ENCODE measurements around the gene FAF1.
A peak's percentile ranks its signal among the peaks of the same experiment; 100 is the strongest.
"Not testable (repeated sequence)": the region's sequence is repeated elsewhere in the genome, so short reads cannot be mapped to it uniquely, and the experiment has no call there.

FAF1 gene

GRCh38 chr1:50959913-50960844, at the start of gene FAF1:
Gene FAF1 (minus strand): TSS chr1:50960267. CDS start chr1:50959811, 456 bp downstream.
- DNase-seq = peak; percentile 97

- no peak for DNase-seq
Measured at GRCh38 chr1:51009381-51009780, 49.3 kb upstream of the FAF1 start.

GRCh38 chr1:51005549-51005948, 45.5 kb upstream of the FAF1 start:
- not testable (repeated sequence) for DNase-seq

GRCh38 chr1:51002516-51002915, 42.4 kb upstream of the FAF1 start:
- DNase-seq = no peak

GRCh38 chr1:51000651-51001050, 40.6 kb upstream of the FAF1 start:
- no peak for DNase-seq

GRCh38 chr1:51000160-51000559, 40.1 kb upstream of the FAF1 start:
- no peak for DNase-seq

GRCh38 chr1:50999375-50999774, 39.3 kb upstream of the FAF1 start:
- not testable (repeated sequence) for DNase-seq

- DNase-seq = no peak
Measured at GRCh38 chr1:50996083-50996482, 36.0 kb upstream of the FAF1 start.

- DNase-seq = no peak
Measured at GRCh38 chr1:50995651-50996050, 35.6 kb upstream of the FAF1 start.

- DNase-seq = no peak
Measured at GRCh38 chr1:50994997-50995396, 34.9 kb upstream of the FAF1 start.

- no peak for DNase-seq
Measured at GRCh38 chr1:50993645-50994044, 33.6 kb upstream of the FAF1 start.

- DNase-seq = no peak
Measured at GRCh38 chr1:50992532-50993318, 32.7 kb upstream of the FAF1 start.

GRCh38 chr1:50989694-50990093, 29.6 kb upstream of the FAF1 start:
- DNase-seq = no peak

GRCh38 chr1:50986653-50987052, 26.6 kb upstream of the FAF1 start:
- DNase-seq = no peak

GRCh38 chr1:50985094-50985493, 25.0 kb upstream of the FAF1 start:
- no peak for DNase-seq

GRCh38 chr1:50983219-50983802, 23.2 kb upstream of the FAF1 start:
- DNase-seq = no peak

- DNase-seq = no peak
Measured at GRCh38 chr1:50982611-50983010, 22.5 kb upstream of the FAF1 start.

GRCh38 chr1:50981741-50982140, 21.7 kb upstream of the FAF1 start:
- DNase-seq = no peak

- no peak for DNase-seq
Measured at GRCh38 chr1:50980505-50980904, 20.4 kb upstream of the FAF1 start.

- no peak for DNase-seq
Measured at GRCh38 chr1:50979937-50980336, 19.9 kb upstream of the FAF1 start.

GRCh38 chr1:50978852-50979781, 19.1 kb upstream of the FAF1 start:
- no peak for DNase-seq

GRCh38 chr1:50978144-50978851, 18.2 kb upstream of the FAF1 start:
- DNase-seq = peak; percentile 28

Data from activated CD8-positive, alpha-beta memory T cell treated with anti-CD3 and anti-CD28 coated beads, Interleukin-2, amount 50 U/mL, for 4 hours (primary cell).